Measurements from ENCODE around the gene PKD2L1.

Gene PKD2L1

GRCh38 chr10:100340948-100341847, 11.2 kb upstream of the PKD2L1 start:
- TF ChIP-seq CTCF (conservative IDR thresholded peaks at IDR 0.05; ENCODE audit: low read length) = no peak
- no peak for DNase-seq (ENCODE audit: low read depth)
- H3K4me3 ChIP-seq (ENCODE audit: low read length) = no peak overlapping the region

- no peak overlapping the region for H3K4me3 ChIP-seq (ENCODE audit: low read length)
- DNase-seq (ENCODE audit: low read depth) = no peak
- TF ChIP-seq CTCF (conservative IDR thresholded peaks at IDR 0.05; ENCODE audit: low read length) = no peak
Measured at GRCh38 chr10:100339236-100339635, 9.2 kb upstream of the PKD2L1 start.

- peak; percentile 98 for TF ChIP-seq CTCF (conservative IDR thresholded peaks at IDR 0.05; ENCODE audit: low read length)
- peak; percentile 42 for DNase-seq (ENCODE audit: low read depth)
- no peak overlapping the region for H3K4me3 ChIP-seq (ENCODE audit: low read length)
Measured at GRCh38 chr10:100338434-100339036, 8.5 kb upstream of the PKD2L1 start.

GRCh38 chr10:100334762-100335161, 4.7 kb upstream of the PKD2L1 start:
- H3K4me3 ChIP-seq (ENCODE audit: low read length) = no peak overlapping the region
- peak; percentile 20 for DNase-seq (ENCODE audit: low read depth)
- TF ChIP-seq CTCF (conservative IDR thresholded peaks at IDR 0.05; ENCODE audit: low read length) = no peak

GRCh38 chr10:100333661-100334440, 3.8 kb upstream of the PKD2L1 start:
- H3K4me3 ChIP-seq (ENCODE audit: low read length) = no peak overlapping the region
- no peak for TF ChIP-seq CTCF (conservative IDR thresholded peaks at IDR 0.05; ENCODE audit: low read length)
- DNase-seq (ENCODE audit: low read depth) = peak; percentile 25

GRCh38 chr10:100333106-100333505, 3.1 kb upstream of the PKD2L1 start:
- no peak for DNase-seq (ENCODE audit: low read depth)
- no peak for TF ChIP-seq CTCF (conservative IDR thresholded peaks at IDR 0.05; ENCODE audit: low read length)
- H3K4me3 ChIP-seq (ENCODE audit: low read length) = no peak overlapping the region
